C4-2B (cell line): ENCODE results near the gene DENND4A.

Experiments
- H3K27ac ChIP-seq: fragments of 450-650 bp; 2 replicates; pipeline ENCODE4 v1.5.1; 2017
- CTCF ChIP-seq: fragments of 450-650 bp; conservative IDR thresholded peaks from 2 replicates; pipeline ENCODE4 v1.5.1; 2017; ENCODE audit warnings: mild to moderate bottlenecking
- ZFX ChIP-seq: fragments of 450-650 bp; IDR thresholded peaks from 2 replicates; pipeline ENCODE4 v1.6.1; 2017

The DENND4A gene

GRCh38 chr15:65804252-65804931 lies 12.3 kb upstream of the DENND4A start:
- no peak overlapping the region for H3K27ac ChIP-seq
- TF ChIP-seq ZFX: no peak
- no peak for TF ChIP-seq CTCF

GRCh38 chr15:65801229-65801805 lies 9.2 kb upstream of the DENND4A start:
- TF ChIP-seq CTCF (no peak), ZFX (no peak)
- H3K27ac ChIP-seq: no peak overlapping the region

- no peak overlapping the region for H3K27ac ChIP-seq
- TF ChIP-seq CTCF: no peak
- TF ChIP-seq ZFX: no peak
Measured at GRCh38 chr15:65796610-65797078, 4.6 kb upstream of the DENND4A start.

GRCh38 chr15:65795663-65796216 lies 3.6 kb upstream of the DENND4A start:
- TF ChIP-seq CTCF: no peak
- no peak for TF ChIP-seq ZFX
- H3K27ac ChIP-seq: no peak overlapping the region

- no peak overlapping the region; the same call in 1 of the 2 replicates for H3K27ac ChIP-seq
- TF ChIP-seq CTCF (no peak), ZFX (no peak)
Measured at GRCh38 chr15:65793818-65794104, 1.7 kb upstream of the DENND4A start.

GRCh38 chr15:65792988-65793817 lies 1.1 kb upstream of the DENND4A start:
- peak overlapping the region; percentile 86 for H3K27ac ChIP-seq
- TF ChIP-seq ZFX (no peak), CTCF (no peak)
